Chondrocyte (in vitro differentiated cells): Measurements from ENCODE around the gene GASK1A. TPM values are rescaled to one million over a fixed set of nuclear protein-coding genes. Genes with fewer than 3 reads are reported as not detected.

Source experiments
- DNase-seq: peaks from one replicate; pipeline ENCODE4 v3.0.0; 2021; ENCODE audit warnings: mixed read lengths, low spot score
- H3K27ac Mint-ChIP-seq: one replicate; pipeline ENCODE4 v1.8.0; 2021; ENCODE audit warnings: mild to moderate bottlenecking, moderate library complexity, mixed read lengths; ENCODE audit not compliant: unreplicated experiment
- H3K27me3 Mint-ChIP-seq: 2 replicates; pipeline ENCODE4 v1.8.0; 2021; ENCODE audit warnings: low read depth, mixed read lengths
- H3K36me3 Mint-ChIP-seq: 2 replicates; pipeline ENCODE4 v1.8.0; 2021; ENCODE audit warnings: low read depth, mixed read lengths
- H3K4me1 Mint-ChIP-seq: 2 replicates; pipeline ENCODE4 v1.8.0; 2021; ENCODE audit warnings: low read depth, mild to moderate bottlenecking, mixed read lengths
- H3K4me3 Mint-ChIP-seq: one replicate; pipeline ENCODE4 v1.8.0; 2021; ENCODE audit warnings: mild to moderate bottlenecking, moderate library complexity, mixed read lengths; ENCODE audit not compliant: unreplicated experiment
- H3K9me3 Mint-ChIP-seq: 2 replicates; pipeline ENCODE4 v1.8.0; 2021; ENCODE audit warnings: low read depth, mixed read lengths
- CTCF ChIP-seq: fragments of 200-600 bp; sonication (generic); IDR thresholded peaks from 2 replicates; pipeline ENCODE4 v1.5.0; 2021; ENCODE audit warnings: antibody characterized with exemption, mild to moderate bottlenecking, moderate library complexity
- total RNA-seq: library from RNA; stranded (reverse); gene quantifications from 3 replicates; pipeline ENCODE4 v1.2.1, GENCODE V29; 2021

Gene GASK1A
- total RNA-seq, 1 donor from 2014 or later, result 0.17 TPM

DNA sequence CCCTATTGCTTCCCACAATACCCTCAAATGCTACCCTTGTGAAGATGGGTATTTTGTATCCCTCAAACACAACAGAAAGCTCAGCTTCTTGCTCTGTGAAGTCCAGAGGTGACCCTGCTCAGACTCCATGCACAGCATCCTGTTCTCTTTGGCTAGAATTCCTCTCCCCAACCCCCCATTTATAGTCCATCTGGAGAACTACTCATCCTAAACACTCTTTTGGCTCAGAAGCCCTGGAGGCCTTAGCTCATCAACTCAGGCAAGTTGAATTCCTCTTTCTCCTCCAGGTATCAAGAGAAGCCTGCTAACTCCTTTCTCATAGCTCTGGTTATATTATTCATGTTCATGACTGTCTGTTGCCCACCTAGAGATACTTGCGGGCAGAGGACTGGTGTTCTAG is 18.3 kb upstream of the GASK1A start:
- Mint-ChIP-seq H3K27ac (no peak overlapping the region), H3K36me3 (no peaks in the 10 kb centered on the region), H3K4me3 (no peak overlapping the region), H3K27me3 (peaks cover 39% of the 10 kb centered on the region), H3K9me3 (no peaks in the 10 kb centered on the region), H3K4me1 (no peaks in the 10 kb centered on the region)
- no peak for DNase-seq
- no peak for TF ChIP-seq CTCF

- H3K27ac Mint-ChIP-seq, result no peak overlapping the region
- no peaks in the 10 kb centered on the region for H3K4me1 Mint-ChIP-seq
- no peaks in the 10 kb centered on the region for H3K9me3 Mint-ChIP-seq
- no peaks in the 10 kb centered on the region for H3K36me3 Mint-ChIP-seq
- no peak overlapping the region for H3K4me3 Mint-ChIP-seq
- TF ChIP-seq CTCF, result peak; percentile 87
- DNase-seq, result no peak
- H3K27me3 Mint-ChIP-seq, result peaks cover 37% of the 10 kb centered on the region
Observed at GRCh38 chr3:42961633-42962032, 17.5 kb upstream of the GASK1A start.

- no peak overlapping the region for H3K27ac Mint-ChIP-seq
- no peaks in the 10 kb centered on the region for H3K9me3 Mint-ChIP-seq
- TF ChIP-seq CTCF, result no peak
- no peaks in the 10 kb centered on the region for H3K4me1 Mint-ChIP-seq
- H3K4me3 Mint-ChIP-seq, result no peak overlapping the region
- H3K36me3 Mint-ChIP-seq, result no peaks in the 10 kb centered on the region
- peaks cover 39% of the 10 kb centered on the region for H3K27me3 Mint-ChIP-seq
- no peak for DNase-seq
Observed at GRCh38 chr3:42963269-42963668, 15.8 kb upstream of the GASK1A start.

DNA sequence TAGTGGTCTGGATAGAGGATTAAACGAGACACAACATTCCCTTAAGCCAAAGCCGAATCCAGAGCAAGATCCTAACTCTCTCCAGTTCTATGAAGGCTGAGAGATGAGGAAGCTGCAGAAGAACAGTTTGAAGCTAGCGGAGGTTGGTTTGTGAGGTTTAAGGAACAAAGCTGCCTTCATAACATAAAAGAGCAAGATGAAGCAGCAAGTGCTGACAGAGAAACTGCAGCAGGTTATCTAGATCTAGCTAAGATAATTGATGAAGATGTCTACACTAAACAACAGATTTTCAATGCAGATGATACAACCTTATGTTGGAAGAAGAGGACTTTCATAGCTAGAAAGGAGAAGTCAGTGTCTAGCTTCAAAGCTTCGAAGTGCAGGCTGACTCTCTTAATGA is 14.8 kb upstream of the GASK1A start:
- TF ChIP-seq CTCF, result no peak
- Mint-ChIP-seq H3K4me3 (no peak overlapping the region), H3K4me1 (no peaks in the 10 kb centered on the region), H3K9me3 (no peaks in the 10 kb centered on the region), H3K36me3 (no peaks in the 10 kb centered on the region), H3K27ac (no peak overlapping the region), H3K27me3 (peaks cover 41% of the 10 kb centered on the region)
- no peak for DNase-seq

DNA sequence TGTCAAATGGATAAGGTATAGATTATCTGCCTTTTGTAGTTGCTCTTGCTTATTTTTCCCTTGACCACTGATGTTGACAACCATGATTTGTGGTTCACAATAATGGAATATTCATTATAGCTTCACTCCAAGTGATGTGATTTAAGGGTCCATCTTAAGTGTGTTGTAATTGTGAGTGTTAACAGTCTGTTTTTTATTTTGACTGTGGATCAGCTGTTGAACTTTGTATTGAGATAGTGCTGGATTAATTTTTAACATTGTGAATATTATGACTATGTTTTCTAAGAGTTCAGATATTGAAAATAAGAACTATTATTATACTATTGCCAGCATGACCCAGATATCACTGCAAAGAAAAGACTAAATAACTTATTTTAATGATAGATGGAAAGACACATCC is 8.6 kb upstream of the GASK1A start:
- H3K27me3 Mint-ChIP-seq, result peaks cover 24% of the 10 kb centered on the region
- H3K9me3 Mint-ChIP-seq, result peaks cover 17% of the 10 kb centered on the region
- no peak overlapping the region for H3K4me3 Mint-ChIP-seq
- DNase-seq, result no peak
- H3K4me1 Mint-ChIP-seq, result no peaks in the 10 kb centered on the region
- H3K27ac Mint-ChIP-seq, result no peak overlapping the region
- H3K36me3 Mint-ChIP-seq, result no peaks in the 10 kb centered on the region
- no peak for TF ChIP-seq CTCF
